Endothelial cell (in vitro differentiated cells): ENCODE measurements around the gene TMTC1. TPM values are rescaled to one million over a fixed set of nuclear protein-coding genes. Genes with fewer than 3 reads are reported as not detected.
"Not testable (repeated sequence)": the region's sequence is repeated elsewhere in the genome, so short reads cannot be mapped to it uniquely, and the experiment has no call there.

Experiments used
- DNase-seq: peaks from one replicate; pipeline ENCODE4 v3.0.0; 2021; ENCODE audit warnings: low spot score
- H3K27ac Mint-ChIP-seq: one replicate; pipeline ENCODE4 v1.8.0; 2021; ENCODE audit warnings: mixed read lengths, inconsistent platforms; ENCODE audit not compliant: unreplicated experiment
- H3K27me3 Mint-ChIP-seq: one replicate; pipeline ENCODE4 v1.8.0; 2021; ENCODE audit warnings: mild to moderate bottlenecking, moderate library complexity, mixed read lengths, inconsistent platforms; ENCODE audit not compliant: unreplicated experiment
- H3K36me3 Mint-ChIP-seq: one replicate; pipeline ENCODE4 v1.8.0; 2021; ENCODE audit warnings: mild to moderate bottlenecking, low read depth, mixed read lengths, inconsistent platforms; ENCODE audit not compliant: unreplicated experiment
- H3K4me1 Mint-ChIP-seq: one replicate; pipeline ENCODE4 v1.8.0; 2021; ENCODE audit warnings: mild to moderate bottlenecking, mixed read lengths, inconsistent platforms; ENCODE audit not compliant: unreplicated experiment
- H3K4me3 Mint-ChIP-seq: one replicate; pipeline ENCODE4 v1.8.0; 2021; ENCODE audit warnings: mild to moderate bottlenecking, mixed read lengths, inconsistent platforms; ENCODE audit not compliant: unreplicated experiment
- H3K9me3 Mint-ChIP-seq: one replicate; pipeline ENCODE4 v1.8.0; 2021; ENCODE audit warnings: mixed read lengths, inconsistent platforms; ENCODE audit not compliant: unreplicated experiment
- total RNA-seq: library from RNA; stranded (reverse); fragmentation: NEBNext Ultra II Directional; extraction: Animal tissue kit (Norgen Biotek cat#: 25700); gene quantifications from one replicate; pipeline ENCODE4 v1.2.1, GENCODE V29; 2021; ENCODE audit not compliant: unreplicated experiment
- TF ChIP-seq, protein P1 (sequence below): fragments of 200-600 bp; sonication (generic); IDR thresholded peaks from one replicate; pipeline ENCODE4 v1.5.0; 2021; ENCODE audit warnings: antibody characterized with exemption; ENCODE audit not compliant: unreplicated experiment

Gene TMTC1
- total RNA-seq, 1 donor from 2014 or later, result 0.95 TPM

DNA sequence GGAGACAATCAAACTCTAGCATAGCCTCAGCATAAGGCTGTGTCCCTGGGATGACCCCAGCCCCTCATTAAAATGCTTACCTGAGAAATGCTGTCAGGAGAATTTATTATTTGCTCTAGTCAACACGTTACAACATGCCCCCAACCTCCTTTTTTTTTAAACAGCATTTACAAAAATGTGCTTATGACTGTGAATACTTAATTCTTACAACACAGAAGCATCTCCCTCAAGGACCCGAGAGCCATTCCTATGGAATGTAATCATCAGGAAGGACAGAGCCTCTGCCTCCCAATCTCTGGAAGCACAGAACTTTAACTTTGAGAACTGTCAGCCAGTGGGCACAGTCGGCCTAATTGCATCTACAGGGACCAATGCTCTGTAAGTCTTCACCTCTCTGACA lies 149.7 kb downstream of the TMTC1 start:
- no peaks in the 10 kb centered on the region for H3K36me3 Mint-ChIP-seq
- H3K9me3 Mint-ChIP-seq, result no peaks in the 10 kb centered on the region
- no peaks in the 10 kb centered on the region for H3K4me1 Mint-ChIP-seq
- no peaks in the 10 kb centered on the region for H3K27me3 Mint-ChIP-seq
- no peak for DNase-seq
- TF ChIP-seq, protein P1, sequence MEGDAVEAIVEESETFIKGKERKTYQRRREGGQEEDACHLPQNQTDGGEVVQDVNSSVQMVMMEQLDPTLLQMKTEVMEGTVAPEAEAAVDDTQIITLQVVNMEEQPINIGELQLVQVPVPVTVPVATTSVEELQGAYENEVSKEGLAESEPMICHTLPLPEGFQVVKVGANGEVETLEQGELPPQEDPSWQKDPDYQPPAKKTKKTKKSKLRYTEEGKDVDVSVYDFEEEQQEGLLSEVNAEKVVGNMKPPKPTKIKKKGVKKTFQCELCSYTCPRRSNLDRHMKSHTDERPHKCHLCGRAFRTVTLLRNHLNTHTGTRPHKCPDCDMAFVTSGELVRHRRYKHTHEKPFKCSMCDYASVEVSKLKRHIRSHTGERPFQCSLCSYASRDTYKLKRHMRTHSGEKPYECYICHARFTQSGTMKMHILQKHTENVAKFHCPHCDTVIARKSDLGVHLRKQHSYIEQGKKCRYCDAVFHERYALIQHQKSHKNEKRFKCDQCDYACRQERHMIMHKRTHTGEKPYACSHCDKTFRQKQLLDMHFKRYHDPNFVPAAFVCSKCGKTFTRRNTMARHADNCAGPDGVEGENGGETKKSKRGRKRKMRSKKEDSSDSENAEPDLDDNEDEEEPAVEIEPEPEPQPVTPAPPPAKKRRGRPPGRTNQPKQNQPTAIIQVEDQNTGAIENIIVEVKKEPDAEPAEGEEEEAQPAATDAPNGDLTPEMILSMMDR, result no peak
- H3K27ac Mint-ChIP-seq, result no peak overlapping the region
- H3K4me3 Mint-ChIP-seq, result no peak overlapping the region

DNA sequence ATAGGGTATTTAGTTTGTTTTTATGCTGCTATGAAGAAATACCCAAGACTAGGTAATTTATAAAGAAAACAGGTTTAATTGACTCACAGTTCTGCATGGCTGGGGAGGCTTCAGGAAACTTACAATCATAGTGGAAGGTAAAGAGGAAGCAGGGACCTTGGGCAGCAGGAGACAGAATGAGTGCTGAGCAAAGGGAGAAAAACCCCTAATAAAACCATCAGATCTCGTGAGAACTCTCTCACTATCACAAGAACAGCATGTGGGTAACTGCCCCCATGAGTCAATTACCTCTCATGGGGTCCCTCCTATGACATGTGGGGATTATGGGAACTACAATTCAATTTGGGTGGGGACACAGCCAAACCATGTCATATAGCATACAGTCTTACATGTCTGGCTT lies 153.6 kb downstream of the TMTC1 start:
- H3K27me3 Mint-ChIP-seq, H3K4me3 Mint-ChIP-seq, H3K36me3 Mint-ChIP-seq, H3K9me3 Mint-ChIP-seq, DNase-seq, H3K4me1 Mint-ChIP-seq, H3K27ac Mint-ChIP-seq: not testable (repeated sequence)

DNA sequence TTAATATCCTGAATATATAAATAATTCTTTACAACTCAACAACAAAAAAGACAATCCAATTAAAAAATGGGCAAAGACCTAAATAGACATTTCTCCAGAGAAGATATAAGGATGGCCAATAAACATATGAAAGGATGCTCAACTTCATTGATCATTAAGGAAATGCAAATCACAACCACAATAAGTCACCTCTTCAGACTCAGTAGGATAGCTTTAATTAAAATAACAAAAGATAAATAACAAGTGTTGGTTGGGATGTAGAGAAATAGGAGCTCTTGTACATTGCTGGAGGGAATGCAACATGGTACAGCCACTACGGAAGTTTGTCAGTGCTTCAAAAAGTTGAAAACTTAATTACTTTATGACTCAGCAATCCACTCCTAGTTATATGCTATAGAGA lies 156.5 kb downstream of the TMTC1 start:
- DNase-seq, result no peak
- H3K9me3 Mint-ChIP-seq, result no peaks in the 10 kb centered on the region
- H3K27me3 Mint-ChIP-seq, result no peaks in the 10 kb centered on the region
- H3K27ac Mint-ChIP-seq, result no peak overlapping the region
- TF ChIP-seq, protein P1, result no peak
- no peaks in the 10 kb centered on the region for H3K4me1 Mint-ChIP-seq
- no peaks in the 10 kb centered on the region for H3K36me3 Mint-ChIP-seq
- no peak overlapping the region for H3K4me3 Mint-ChIP-seq

DNA sequence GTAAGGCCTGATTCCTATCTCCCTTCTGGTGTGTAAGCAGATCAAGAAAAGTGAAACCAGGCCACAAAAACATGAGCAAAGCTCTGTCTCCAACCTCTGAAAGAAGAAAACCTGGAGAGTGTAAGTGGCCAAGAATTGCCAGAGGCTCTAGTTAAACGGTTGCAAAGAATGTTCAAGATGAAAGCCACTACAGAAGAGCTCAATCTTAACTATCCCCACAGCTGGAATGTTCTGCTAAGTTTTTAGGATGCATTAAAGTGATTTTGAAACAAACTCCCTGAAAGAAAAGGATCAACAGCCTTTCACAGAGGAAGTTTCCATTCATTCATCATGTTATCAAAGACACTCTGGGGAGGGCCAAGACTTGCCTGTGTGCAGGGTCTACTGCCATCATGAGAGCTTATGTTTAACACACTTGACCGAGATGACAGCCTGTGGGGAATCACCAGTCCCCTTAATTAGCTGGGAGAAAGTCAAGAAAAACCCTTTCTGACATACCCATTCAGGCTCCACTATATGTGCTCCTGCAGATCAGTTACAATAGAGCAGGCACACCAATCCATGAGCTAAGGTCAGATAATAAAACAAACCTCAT lies 158.3 kb downstream of the TMTC1 start:
- Mint-ChIP-seq H3K9me3 (no peaks in the 10 kb centered on the region), H3K27me3 (no peaks in the 10 kb centered on the region), H3K36me3 (no peaks in the 10 kb centered on the region), H3K4me3 (no peak overlapping the region), H3K4me1 (no peaks in the 10 kb centered on the region), H3K27ac (no peak overlapping the region)
- no peak for DNase-seq
- TF ChIP-seq, protein P1, result no peak

DNA sequence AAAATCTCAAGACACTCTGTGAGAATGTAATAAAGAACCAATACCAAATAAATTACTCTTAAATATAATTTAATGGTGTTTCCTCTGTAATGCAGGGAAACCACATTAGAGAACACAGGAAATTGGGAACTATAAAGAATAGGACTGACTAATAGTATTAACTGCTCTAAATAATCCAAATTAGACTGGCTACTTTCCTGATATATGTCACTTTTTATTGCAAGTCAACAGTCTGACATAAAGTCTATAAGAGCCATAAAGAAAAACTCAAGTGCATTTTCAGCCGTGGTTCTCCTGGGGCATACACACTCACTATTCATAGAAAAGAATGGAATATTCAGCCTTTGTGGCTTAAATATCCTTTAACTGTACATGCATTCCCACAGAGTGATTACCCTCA lies 161.5 kb downstream of the TMTC1 start:
- no peaks in the 10 kb centered on the region for H3K36me3 Mint-ChIP-seq
- H3K27ac Mint-ChIP-seq, result no peak overlapping the region
- H3K9me3 Mint-ChIP-seq, result no peaks in the 10 kb centered on the region
- TF ChIP-seq, protein P1, result no peak
- no peak overlapping the region for H3K4me3 Mint-ChIP-seq
- no peak for DNase-seq
- no peaks in the 10 kb centered on the region for H3K4me1 Mint-ChIP-seq
- H3K27me3 Mint-ChIP-seq, result no peaks in the 10 kb centered on the region

DNA sequence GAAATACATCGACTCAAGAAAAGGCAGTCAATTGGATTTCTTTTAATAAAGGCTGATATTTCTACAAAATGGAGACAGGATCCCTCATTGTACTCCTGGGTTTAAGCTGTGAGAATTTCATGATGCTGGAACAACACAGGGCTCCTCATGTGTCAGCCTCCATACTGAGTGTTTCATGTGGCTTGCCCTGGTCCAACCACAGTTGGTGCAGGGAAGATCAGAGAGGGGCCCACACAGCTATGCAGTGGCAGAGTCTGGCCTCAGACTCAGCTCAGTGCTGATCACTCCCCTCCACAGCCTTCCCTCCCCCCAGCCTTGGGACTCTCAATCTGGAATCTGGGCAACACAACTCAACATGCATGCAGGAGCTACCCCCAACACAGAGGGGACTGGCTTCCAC lies 163.7 kb downstream of the TMTC1 start:
- no peaks in the 10 kb centered on the region for H3K36me3 Mint-ChIP-seq
- H3K27me3 Mint-ChIP-seq, result no peaks in the 10 kb centered on the region
- no peak overlapping the region for H3K4me3 Mint-ChIP-seq
- TF ChIP-seq, protein P1, result no peak
- no peaks in the 10 kb centered on the region for H3K9me3 Mint-ChIP-seq
- no peak overlapping the region for H3K27ac Mint-ChIP-seq
- H3K4me1 Mint-ChIP-seq, result no peaks in the 10 kb centered on the region
- no peak for DNase-seq
